ENCODE data around the gene SCARF2.
"Not testable (repeated sequence)": the region's sequence is repeated elsewhere in the genome, so short reads cannot be mapped to it uniquely, and the experiment has no call there.

SCARF2 gene

DNA sequence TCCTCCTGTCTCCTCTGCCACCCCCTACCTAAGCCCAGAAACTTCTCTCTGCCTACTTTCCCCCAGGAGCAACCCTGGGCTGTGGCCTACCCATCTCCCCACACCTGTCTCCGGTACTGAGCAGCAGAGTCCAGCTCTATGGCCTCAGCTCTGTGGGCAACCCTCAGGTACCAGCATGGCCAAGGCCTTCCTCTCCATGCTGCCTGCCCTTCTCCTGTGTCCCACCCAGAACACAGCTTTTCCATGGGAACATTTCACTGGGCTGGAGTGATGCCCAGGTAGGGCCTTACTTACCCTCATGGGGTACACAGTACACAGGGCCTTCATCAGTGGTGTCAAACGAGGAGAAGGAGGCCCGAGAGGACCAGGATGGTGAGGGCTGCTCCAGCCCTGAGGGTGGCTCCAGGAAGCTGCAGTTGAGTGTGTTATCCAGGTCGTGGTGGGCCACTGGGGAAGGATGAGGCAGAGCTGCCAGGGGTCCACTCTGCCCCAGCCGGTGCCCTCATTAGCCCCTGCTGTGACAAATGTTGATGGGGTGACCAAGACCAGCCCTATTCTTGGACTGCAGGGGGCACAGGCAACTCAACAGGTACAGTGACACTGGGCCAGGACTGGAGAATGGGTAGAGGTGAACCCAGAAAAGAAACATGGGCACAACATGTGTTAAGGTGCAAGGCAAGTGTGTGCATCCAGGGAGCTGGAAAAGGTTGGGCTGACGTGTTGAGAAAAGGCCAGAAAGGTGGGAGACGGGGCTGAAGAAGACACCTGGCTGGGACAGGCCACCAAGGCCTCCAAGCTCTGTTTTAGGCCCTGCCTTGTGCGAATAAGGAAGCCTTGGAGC is 10.3 kb downstream of the SCARF2 start:
- no peak for DNase-seq

- no peak for DNase-seq
Measured at GRCh38 chr22:20426259-20426615, 11.4 kb downstream of the SCARF2 start.

- DNase-seq: no peak
Measured at GRCh38 chr22:20425566-20426258, 11.9 kb downstream of the SCARF2 start.

DNA sequence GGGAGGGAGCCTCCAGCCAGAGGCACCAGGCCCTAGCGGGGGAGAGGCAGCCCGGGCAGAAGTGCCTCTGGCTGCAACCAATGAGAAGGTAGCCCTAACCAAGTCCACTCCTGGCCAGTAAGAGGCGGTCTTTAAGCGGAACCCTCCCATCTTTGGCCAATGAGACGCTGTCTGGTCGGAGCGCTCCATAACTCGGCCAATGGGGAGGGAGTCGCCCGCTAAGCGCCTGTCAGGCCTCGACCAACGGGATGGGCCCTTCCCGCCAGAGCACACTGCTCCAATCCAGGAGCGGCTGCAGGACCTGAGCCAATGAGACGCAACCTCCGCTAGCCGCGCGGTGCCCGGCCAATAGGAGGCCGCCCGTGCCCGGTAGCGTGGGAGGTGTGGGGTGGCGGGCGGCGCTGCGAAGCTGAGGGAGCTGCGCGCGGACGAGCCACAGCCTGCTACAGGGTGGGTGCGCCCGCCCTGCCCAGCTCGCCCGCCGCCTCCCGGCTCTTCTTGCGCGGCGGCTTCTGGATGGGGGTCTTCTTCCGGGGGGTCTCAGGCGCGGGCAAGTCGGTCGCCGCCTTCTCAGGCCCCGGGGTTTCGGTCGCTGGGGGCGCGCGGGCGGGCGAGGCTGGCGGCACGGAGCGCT is 12.6 kb downstream of the SCARF2 start:
- no peak for DNase-seq

DNA sequence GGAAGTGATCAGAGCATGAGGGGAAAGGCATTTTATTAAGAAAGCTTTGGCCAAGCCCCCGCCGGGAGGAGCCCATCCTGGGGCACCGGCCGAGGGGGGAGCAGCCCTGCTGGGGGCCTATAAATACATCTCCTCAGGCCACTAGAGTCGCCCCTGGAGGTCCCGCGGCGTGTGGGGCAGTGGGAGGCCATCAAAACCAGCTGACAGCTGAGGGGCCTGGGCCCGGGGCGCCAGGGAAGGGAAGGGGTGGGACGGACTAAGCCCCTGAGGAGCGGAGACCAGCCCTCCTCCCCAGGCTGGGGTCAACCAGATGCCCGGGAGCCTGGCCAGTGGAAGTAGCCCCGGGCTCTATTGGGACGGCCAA is 13.1 kb downstream of the SCARF2 start:
- no peak for DNase-seq

- no peak for DNase-seq
Measured at GRCh38 chr22:20423906-20424551, 13.6 kb downstream of the SCARF2 start.

GRCh38 chr22:20423008-20423905 is 14.4 kb downstream of the SCARF2 start:
- no peak for DNase-seq

GRCh38 chr22:20422271-20423007 is 15.2 kb downstream of the SCARF2 start:
- DNase-seq: no peak

GRCh38 chr22:20421507-20421874 is 16.1 kb downstream of the SCARF2 start:
- DNase-seq: no peak

DNA sequence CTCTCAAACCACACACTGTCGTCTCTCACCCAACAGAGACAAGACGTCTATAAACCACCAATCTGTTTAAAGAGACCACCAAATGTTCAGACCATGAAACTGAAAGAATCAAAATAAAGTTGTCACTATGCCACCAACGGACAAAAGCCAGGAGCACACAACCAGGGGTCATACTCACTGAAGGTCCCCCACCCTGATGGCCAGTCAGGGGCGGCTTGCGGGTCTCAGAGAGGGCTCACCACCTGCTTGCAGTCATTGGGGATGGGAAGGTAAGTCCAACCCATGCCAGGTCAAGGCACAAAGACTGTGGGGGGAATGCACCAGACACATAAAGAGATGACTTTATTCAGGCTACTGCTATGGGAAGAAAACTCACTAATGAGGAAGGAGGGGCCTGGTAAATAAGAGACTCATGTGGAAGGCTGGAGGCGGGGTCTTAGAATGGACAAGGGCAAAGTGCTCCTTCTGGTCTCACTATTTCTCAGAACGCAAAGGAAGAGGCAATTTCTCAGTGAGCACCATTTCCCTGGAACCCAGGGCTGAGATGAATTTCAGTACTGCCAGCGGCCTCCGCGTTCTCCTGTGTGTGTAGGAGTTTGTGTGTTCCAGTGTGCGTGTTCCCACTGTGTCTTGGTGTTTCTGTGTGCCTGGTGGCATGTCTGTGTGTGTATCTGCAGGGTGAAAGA is 17.3 kb downstream of the SCARF2 start:
- no peak for DNase-seq

DNA sequence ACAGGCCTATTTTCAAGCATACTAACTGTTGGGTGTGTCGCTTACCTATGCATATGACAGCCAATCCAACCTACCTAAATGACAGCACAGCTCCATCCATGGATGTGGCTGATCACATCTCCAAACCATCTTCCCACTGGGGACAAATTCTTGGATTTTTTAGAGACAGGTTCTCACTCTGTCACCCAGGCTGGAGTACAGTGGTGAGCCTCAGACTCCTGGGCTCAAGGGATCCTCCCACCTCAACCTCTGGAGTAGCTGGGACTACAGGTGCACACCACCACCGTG is 18.0 kb downstream of the SCARF2 start:
- no peak for DNase-seq

DNA sequence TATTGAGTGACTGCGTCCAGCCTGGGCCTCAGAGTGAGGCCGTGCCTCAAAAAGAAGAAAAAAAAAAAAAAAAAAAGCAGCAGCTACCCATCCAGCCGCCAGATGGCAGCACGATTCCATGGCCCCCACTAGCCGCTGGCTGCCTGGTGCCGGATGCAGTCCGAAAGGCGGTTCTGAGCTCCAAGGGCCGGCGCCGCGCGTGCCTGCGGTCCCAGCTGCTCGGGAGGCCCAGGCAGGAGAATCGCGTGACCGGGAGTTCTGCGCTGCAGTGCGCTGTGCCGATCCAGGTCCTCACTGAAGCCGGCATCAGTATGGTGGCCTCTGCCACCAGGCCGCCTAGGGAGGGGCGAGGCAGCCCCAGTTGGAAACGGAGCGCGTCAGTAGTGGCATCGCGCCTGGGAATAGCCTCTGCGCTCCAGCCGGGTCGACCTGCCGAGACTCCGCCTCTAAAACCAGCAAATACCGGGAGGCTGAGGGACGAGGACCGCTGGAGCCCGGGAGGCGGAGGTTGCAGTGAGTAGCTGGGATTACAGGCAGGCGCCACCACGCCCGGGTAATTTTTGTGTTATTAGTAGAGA is 19.3 kb downstream of the SCARF2 start:
- DNase-seq: peak; percentile 78

DNA sequence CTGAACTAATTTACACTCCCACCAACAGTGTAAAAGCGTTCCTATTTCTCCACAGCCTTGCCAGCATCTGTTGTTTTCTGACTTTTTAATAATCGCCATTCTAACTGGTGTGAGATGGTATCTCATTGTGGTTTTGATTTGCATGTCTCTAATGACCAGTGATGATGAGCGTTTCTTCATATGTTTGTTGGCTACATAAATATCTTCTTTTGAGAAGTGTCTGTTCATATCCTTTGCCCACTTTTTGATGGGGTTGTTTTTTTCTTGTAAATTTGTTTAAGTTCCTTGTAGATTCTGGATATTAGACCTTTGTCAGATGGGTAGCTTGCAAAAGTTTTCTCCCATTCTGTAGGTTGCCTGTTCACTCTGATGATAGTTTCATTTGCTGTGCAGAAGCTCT is 21.9 kb downstream of the SCARF2 start:
- DNase-seq: not testable (repeated sequence)

DNA sequence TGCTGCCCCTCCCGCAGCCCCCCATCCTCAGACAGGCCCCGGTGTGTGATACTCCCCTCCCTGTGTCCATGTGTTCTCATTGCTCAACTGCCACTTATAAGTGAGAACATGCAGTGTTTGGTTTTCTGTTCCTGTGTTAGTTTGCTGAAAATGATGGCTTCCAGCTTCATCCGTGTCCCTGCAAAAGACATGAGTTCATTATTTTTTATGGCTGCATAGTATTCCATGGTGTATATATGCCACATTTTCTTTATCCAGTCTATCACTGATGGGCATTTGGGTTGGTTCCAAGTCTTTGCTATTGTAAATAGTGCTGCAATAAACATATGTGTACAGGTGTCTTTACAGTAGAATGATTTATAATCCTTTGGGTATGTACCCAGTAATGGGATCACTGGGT is 22.4 kb downstream of the SCARF2 start:
- DNase-seq: not testable (repeated sequence)

DNA sequence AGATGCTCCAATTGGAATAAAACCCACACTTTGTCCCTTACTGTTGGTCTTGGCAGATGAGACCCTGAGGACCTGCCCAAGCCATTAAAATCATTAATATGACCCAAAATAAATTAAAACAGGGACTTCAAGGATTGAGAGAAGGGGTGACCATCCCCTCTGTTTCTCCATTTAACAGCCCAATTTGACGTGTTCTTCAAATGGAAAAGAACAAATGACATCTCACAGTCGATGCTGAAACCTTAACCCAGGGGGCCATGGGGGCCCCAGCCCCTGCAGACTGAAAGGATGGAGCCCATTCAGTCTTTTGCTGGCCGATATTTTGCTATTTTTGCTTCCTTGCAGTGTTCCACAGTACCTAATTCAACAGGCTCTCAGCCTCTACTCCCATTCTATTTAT is 23.2 kb downstream of the SCARF2 start:
- DNase-seq: no peak

DNA sequence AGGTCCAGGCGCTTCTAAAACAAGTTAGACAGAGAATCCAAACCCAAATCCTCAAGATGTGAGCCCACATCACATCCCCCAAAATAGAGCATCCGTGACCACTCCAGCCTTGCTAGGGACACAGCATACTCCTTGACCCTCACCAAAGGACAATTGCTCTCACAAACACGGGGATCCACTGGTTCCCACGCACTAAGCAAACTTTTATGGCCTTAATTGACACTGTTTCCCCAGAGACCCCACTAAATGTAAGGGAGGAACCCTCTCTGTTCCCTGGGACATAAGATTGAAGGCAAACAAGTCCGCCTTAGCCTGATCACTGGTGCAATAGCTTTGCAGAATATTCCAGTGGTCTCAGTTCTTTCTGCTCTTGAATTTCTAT is 23.6 kb downstream of the SCARF2 start:
- DNase-seq: no peak

GRCh38 chr22:20413217-20414058 is 24.2 kb downstream of the SCARF2 start:
- no peak for DNase-seq

- no peak for DNase-seq
Measured at GRCh38 chr22:20412474-20413216, 25.0 kb downstream of the SCARF2 start.

DNA sequence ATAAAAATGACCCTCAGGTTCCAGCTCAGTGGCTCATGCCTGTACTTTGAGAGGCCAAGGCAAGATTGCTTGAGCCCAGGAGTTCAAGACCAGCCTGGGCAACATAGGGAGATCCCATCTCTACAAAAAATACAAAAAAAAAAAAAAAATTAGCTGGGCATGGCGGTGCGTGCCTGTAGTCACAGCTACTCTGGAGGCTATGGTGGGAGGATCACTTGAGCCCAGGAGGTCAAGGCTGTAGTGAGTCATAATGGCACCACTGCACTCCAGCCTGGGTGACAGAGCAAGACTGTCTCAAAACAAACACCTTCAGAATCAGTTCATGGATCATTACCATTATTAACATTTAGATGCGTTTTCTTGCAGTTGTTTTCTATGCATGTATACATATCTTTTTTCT is 28.2 kb downstream of the SCARF2 start:
- DNase-seq: not testable (repeated sequence)

Data from CD4-positive, alpha-beta T cell treated with Interleukin-17A for 1 hour (primary cell).